ENCODE data around the gene ASCC3. TPM values are rescaled to one million over a fixed set of nuclear protein-coding genes. Genes with fewer than 3 reads are reported as not detected.

The ASCC3 gene
- total RNA-seq, 2 donors from 2014 or later, result 35.7 to 56.2 TPM

DNA sequence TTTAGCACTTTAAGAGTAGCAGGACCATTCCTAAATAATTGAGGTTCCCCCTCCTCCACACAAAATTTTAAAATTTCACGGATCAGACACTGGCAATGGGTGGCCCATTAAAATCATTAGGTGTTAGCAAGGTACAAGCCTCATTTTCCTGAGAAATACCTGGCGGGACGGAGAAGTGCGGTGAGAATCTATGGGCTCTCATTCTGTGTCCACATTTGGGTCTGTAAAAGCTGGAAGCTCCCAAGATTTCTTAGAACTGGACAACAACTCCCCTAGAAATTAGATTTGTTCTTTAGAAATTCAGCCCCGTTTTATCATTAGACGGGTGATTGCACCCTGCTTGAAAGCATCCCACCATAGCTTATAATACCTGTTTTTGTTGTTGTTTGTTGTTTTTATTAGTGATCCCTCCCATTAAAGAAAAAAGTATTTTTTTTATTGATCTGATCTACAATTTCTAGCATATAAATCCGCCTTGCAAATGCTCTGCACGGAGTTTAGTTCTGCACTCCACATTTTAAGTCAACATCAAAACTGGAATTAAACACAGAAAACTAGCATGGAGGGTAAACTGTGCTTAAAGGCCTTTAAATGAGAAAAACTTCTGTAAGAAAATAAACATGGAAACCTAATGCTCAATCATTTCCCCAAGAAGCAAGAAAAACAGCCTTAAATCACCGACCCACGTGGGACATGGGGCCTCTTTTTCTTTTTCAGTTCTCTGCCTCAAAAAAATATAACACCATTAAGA, 422.1 kb downstream of the ASCC3 start:
- DNase-seq (ENCODE audit: low spot score), result no peak
- peaks cover 0 to 8% of the 10 kb centered on the region in 2 donors for H3K4me1 ChIP-seq (ENCODE audit: control insufficient read depth in 1 of 2, low read depth in 2 of 2)
- H3K27me3 ChIP-seq (replicated peaks; ENCODE audit: insufficient read depth), result peaks cover 90% of the 10 kb centered on the region

More for the DNA sequence above, 422.1 kb downstream of the ASCC3 start:
- Histone ChIP-seq H3K9me3 (no peaks in the 10 kb centered on the region), H3K27ac (no peak overlapping the region), H3K4me3 (no peak overlapping the region), H3K36me3 (no peaks in the 10 kb centered on the region)
- TF ChIP-seq, protein P1, sequence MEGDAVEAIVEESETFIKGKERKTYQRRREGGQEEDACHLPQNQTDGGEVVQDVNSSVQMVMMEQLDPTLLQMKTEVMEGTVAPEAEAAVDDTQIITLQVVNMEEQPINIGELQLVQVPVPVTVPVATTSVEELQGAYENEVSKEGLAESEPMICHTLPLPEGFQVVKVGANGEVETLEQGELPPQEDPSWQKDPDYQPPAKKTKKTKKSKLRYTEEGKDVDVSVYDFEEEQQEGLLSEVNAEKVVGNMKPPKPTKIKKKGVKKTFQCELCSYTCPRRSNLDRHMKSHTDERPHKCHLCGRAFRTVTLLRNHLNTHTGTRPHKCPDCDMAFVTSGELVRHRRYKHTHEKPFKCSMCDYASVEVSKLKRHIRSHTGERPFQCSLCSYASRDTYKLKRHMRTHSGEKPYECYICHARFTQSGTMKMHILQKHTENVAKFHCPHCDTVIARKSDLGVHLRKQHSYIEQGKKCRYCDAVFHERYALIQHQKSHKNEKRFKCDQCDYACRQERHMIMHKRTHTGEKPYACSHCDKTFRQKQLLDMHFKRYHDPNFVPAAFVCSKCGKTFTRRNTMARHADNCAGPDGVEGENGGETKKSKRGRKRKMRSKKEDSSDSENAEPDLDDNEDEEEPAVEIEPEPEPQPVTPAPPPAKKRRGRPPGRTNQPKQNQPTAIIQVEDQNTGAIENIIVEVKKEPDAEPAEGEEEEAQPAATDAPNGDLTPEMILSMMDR (IDR thresholded peaks at IDR 0.05), result no peak
- ATAC-seq (ENCODE audit: insufficient number of reproducible peaks, low FRiP score, low read depth), result no peak

Measured in thoracic aorta (tissue), 2 donors.